Measurements from ENCODE around the gene CMTM8.

The CMTM8 gene

GRCh38 chr3:32255345-32255744, 16.9 kb downstream of the CMTM8 start:
- ATAC-seq (ENCODE audit: insufficient read depth, low read depth) (no peak), DNase-seq (no peak)
- H3K9ac ChIP-seq (ENCODE audit: low read depth, low read length): no peak overlapping the region
- no peak overlapping the region for H2AFZ ChIP-seq (ENCODE audit: low read depth, low read length)
- H3K79me2 ChIP-seq (ENCODE audit: insufficient read depth, low read length): 0 out of 2 replicates have a peak, but pooled peaks cover 3% of the 10 kb centered on the region
- H3K27me3 ChIP-seq (ENCODE audit: insufficient read depth, low read length, poor library complexity): no peaks in the 10 kb centered on the region
- peaks cover 24% of the 10 kb centered on the region for H3K4me1 ChIP-seq (ENCODE audit: insufficient read depth, low read length)
- no peaks in the 10 kb centered on the region for H4K20me1 ChIP-seq (ENCODE audit: insufficient read depth, low read length)
- TF ChIP-seq EZH2 (IDR thresholded peaks at IDR 0.05; ENCODE audit: borderline replicate concordance, low read depth, low read length, severe bottlenecking) (no peak), CTCF (IDR thresholded peaks at IDR 0.05; ENCODE audit: borderline replicate concordance, extremely low read depth, low read length, poor library complexity, severe bottlenecking) (no peak)
- no peak overlapping the region for H3K4me3 ChIP-seq (ENCODE audit: low read depth in 1 of 2, low read length in 2 of 2)
- H3K27ac ChIP-seq (ENCODE audit: low read length): no peak overlapping the region
- H3K4me2 ChIP-seq (ENCODE audit: insufficient read depth, low read length): no peak overlapping the region
- H3K36me3 ChIP-seq (ENCODE audit: insufficient read depth, low read length): no peaks in the 10 kb centered on the region; the same call in 1 of the 2 replicates
- H3K9me3 ChIP-seq (ENCODE audit: insufficient read depth, low read length, severe bottlenecking): peaks cover 11% of the 10 kb centered on the region

DNA sequence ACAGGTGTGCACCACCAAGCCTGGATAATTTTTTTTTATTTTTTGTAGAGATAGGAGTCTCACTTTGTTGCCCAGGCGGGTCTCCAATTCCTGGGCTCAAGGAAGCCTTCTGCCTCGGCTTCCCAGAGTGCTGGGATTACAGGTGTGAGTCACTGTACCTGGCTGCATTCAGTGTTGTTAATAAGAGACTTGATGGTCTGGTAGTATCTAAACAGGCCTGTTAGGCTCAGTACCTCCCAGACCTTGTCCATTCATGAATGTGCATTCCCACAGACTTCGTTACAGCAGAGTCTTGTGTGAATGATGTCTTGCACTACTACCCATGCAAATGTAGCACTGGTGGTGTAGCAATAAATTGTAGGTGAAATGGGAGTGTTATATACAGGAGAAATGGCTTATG, 17.7 kb downstream of the CMTM8 start:
- no peak for DNase-seq
- H3K4me3 ChIP-seq (ENCODE audit: low read depth in 1 of 2, low read length in 2 of 2): no peak overlapping the region

GRCh38 chr3:32257042-32257441, 18.6 kb downstream of the CMTM8 start:
- Histone ChIP-seq H3K4me1 (ENCODE audit: insufficient read depth, low read length) (peaks cover 24% of the 10 kb centered on the region), H2AFZ (ENCODE audit: low read depth, low read length) (no peak overlapping the region), H3K27me3 (ENCODE audit: insufficient read depth, low read length, poor library complexity) (no peaks in the 10 kb centered on the region), H3K4me2 (ENCODE audit: insufficient read depth, low read length) (no peak overlapping the region), H3K79me2 (ENCODE audit: insufficient read depth, low read length) (0 out of 2 replicates have a peak, but pooled peaks cover 3% of the 10 kb centered on the region), H3K27ac (ENCODE audit: low read length) (0 out of 2 replicates have a peak overlapping the region, but pooled peaks have one; percentile 48), H3K4me3 (ENCODE audit: low read depth in 1 of 2, low read length in 2 of 2) (no peak overlapping the region), H3K9me3 (ENCODE audit: insufficient read depth, low read length, severe bottlenecking) (peaks cover 11% of the 10 kb centered on the region), H3K9ac (ENCODE audit: low read depth, low read length) (no peak overlapping the region), H4K20me1 (ENCODE audit: insufficient read depth, low read length) (no peaks in the 10 kb centered on the region), H3K36me3 (ENCODE audit: insufficient read depth, low read length) (no peaks in the 10 kb centered on the region; the same call in 1 of the 2 replicates)
- no peak for TF ChIP-seq CTCF (IDR thresholded peaks at IDR 0.05; ENCODE audit: borderline replicate concordance, extremely low read depth, low read length, poor library complexity, severe bottlenecking)
- no peak for TF ChIP-seq EZH2 (IDR thresholded peaks at IDR 0.05; ENCODE audit: borderline replicate concordance, low read depth, low read length, severe bottlenecking)
- ATAC-seq (ENCODE audit: insufficient read depth, low read depth) (no peak), DNase-seq (no peak)

More for the DNA sequence above, 17.7 kb downstream of the CMTM8 start:
- Histone ChIP-seq H3K36me3 (ENCODE audit: insufficient read depth, low read length) (no peaks in the 10 kb centered on the region; the same call in 1 of the 2 replicates), H3K4me2 (ENCODE audit: insufficient read depth, low read length) (no peak overlapping the region), H3K79me2 (ENCODE audit: insufficient read depth, low read length) (0 out of 2 replicates have a peak, but pooled peaks cover 3% of the 10 kb centered on the region), H3K27me3 (ENCODE audit: insufficient read depth, low read length, poor library complexity) (no peaks in the 10 kb centered on the region), H2AFZ (ENCODE audit: low read depth, low read length) (no peak overlapping the region), H3K27ac (ENCODE audit: low read length) (no peak overlapping the region), H3K9ac (ENCODE audit: low read depth, low read length) (no peak overlapping the region), H3K9me3 (ENCODE audit: insufficient read depth, low read length, severe bottlenecking) (peaks cover 11% of the 10 kb centered on the region), H3K4me1 (ENCODE audit: insufficient read depth, low read length) (peaks cover 24% of the 10 kb centered on the region), H4K20me1 (ENCODE audit: insufficient read depth, low read length) (no peaks in the 10 kb centered on the region)
- no peak for TF ChIP-seq EZH2 (IDR thresholded peaks at IDR 0.05; ENCODE audit: borderline replicate concordance, low read depth, low read length, severe bottlenecking)
- no peak for TF ChIP-seq CTCF (IDR thresholded peaks at IDR 0.05; ENCODE audit: borderline replicate concordance, extremely low read depth, low read length, poor library complexity, severe bottlenecking)
- no peak for ATAC-seq (ENCODE audit: insufficient read depth, low read depth)
